HuH-7 (cell line): Measurements from ENCODE around the gene C1orf167.

Source experiments
- DNase-seq: peaks from one replicate; pipeline ENCODE4 v3.0.0; 2011; ENCODE audit warnings: low spot score

Gene C1orf167

DNA sequence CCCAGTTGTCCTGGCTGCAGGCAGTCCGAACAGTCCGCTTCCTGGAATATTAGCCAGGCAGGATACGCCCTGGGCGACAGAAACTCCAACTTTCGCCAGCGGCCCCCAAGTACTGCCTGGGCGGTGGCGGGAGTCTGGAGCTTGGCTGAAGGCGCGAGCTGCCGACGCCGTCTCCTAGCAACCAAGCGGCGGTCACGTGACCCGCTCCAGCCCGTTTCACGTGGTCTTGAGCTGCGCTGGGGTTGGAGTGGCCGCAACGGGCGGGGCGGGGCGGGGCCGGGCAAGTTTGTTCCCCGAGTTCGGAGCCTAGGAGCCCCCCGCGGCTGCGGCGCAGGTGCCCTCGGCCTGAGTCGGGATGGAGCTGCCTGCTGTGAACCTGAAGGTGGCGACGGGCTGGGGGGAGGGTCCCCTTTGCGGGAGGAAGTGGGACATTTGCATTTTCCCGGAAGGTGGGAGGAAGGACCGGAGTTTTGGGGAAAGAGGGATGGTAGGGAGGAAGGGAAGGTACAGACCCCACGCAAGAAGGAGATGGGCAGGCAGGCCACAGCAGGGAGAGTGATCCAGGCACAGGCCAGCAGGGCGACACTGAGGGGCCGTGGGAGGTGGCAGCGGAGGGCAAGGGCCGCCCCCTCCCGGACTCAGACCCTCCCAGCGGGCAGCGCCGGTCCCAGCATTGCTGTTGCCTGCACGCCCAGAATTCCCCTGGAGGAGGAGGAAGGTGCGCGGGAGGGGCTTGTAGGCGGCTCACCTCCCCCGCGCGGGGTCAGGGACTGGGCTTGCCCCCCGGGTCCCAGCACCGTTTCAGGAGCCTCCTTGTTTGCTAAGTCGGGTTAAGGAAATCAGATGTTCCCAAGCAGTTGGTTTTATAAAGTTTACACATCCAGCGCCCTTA lies 25.9 kb upstream of the C1orf167 start, which contains the start of gene AGTRAP:
TSS of gene AGTRAP (plus strand) at position 283 of the 892 bp plus-strand sequence. CDS start at position 356, 73 bp downstream.
- peak; percentile 92 for DNase-seq

DNA sequence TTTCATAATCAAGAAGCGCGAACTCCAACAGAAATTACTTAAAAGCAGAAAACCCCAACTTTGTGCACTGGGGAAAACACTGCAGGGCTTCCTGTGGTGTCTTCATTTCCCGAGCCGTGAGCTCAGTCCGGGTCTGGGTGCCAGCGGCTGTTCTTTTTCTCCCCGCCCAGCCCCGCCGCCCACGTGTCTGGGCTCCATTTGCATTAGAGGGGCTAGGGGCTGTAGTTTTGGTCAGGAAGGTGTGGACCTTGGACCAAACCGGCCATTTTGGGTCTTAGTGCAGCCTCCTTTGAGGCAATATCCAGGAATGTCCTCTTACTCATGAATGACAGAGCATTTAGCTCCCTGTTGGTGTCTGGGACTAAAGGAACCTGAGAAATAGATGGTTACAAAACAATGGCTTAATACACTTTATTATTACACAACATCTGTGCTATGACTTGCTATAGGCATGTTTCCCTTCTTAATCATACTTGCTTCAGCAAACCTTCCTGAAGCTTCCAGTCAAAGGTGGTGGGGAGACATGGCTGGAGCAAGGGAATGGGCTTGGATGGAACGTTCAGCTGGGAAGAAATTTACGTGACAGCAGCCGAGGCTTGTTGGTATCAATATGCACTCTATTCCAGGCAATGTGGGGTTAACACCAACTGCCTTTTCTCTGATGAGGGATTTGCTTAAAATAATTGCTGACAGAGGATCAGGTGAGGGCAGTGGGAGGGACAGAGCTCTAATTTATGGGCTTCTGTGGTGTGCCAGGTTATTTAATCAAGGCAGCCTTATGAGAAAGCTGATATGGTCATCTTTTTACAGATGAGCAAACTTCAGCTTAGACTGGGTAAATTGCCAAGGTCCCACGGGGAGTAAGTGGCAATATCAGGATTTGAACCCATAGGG lies 25.0 kb upstream of the C1orf167 start:
- DNase-seq = peak; percentile 47

DNA sequence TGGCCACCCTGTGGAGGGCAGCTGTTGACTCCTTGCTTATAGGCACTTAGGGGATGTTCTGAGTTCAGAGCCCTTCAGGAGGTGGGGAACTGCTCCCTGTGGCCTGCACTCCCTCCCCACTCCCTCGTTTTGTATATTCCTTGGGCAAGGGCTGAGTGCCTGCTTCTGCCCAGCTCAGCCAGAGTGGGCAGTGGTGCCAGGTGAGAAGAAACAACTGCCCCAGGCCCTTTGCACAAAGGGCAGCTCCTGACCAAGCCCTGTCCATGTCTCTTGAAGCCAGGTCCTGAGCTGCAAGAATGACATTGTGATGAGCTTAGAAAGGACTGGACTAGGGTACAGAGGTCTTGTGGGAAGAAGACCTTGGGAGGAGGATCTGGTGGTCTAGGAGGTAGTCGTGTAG lies 23.9 kb upstream of the C1orf167 start:
- no peak for DNase-seq

DNA sequence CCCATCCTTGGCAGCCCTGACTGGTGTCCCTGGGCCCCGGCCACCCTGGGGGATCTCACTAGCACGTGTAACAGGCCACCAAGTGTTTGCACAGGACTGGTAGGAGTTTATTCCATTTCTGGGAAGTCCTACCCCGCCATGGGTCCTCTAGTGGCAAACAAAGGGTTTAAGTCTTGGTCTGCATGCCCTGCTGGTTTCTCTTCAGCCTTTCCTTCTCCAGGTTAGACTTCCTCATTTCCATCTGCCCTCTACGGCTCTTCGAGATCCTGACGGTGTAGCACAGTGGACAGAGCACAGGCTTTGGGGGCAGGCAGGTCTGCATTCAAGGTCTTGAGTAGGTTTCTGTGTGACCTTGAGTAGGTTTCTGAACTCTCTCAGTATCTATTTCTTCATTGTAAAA lies 23.2 kb upstream of the C1orf167 start:
- DNase-seq = no peak

DNA sequence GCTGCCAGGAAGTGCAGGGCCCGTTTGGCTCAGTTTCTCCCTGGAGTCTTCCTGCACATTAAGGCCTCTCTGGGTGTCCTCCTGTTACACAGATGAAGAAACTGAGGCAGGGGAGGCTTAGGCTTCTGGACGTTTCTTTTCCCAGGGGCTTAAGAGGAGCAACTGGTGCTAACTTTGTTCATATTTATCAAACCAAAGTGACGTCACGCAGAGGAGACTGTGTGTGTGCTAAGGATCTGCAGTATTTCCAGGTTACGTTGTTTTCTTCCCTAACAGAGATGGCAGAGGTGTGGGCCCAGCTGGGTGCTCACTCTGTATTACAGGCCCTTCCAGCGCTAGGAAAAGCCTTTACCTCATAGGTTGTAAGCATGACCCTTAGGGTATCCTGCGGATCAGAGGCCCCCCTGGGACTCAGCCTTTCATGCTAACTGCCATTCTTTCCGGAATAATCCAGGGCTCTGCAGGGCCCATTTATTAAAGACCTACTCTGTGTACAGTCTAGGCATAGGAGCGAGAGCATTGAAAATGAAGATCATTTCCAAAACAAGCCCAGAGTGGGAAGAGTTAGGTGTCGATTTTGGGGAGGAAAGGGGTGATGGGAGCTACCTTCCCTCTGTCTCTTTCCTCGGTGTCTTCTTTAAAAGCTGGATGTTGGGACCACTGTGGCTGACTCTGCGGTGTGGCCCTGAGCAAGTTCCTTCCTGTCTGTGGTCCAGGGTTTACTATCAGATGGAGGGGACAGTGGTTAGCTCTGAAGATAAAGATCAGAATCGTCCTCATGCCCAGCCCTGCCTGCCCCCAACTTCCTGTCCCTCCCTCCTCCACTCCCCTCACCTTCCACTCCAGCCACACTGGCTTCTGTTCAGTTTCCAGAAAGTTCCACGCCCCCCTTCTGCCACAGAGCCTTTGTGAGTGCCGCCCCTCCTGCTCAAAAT lies 21.5 kb upstream of the C1orf167 start:
- DNase-seq = no peak

DNA sequence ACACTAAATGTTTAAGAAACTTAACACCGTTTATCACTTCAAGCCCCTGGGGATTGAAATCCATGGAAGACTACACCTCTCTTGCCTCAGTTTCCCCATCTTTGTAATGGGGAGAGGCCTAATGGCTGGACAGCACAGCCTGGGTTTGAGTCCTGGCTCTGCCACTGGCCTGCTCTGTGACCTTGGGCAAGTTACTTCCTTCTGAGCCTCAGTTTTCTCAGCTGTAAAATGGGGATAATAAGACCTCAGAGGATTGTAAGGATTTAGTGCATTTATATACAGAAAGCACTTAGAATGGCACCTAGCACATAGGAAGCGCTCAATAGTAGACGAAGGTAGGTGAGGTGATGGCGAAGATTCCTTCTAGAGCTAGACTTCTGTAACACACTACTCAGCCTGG lies 20.5 kb upstream of the C1orf167 start:
- DNase-seq = no peak

DNA sequence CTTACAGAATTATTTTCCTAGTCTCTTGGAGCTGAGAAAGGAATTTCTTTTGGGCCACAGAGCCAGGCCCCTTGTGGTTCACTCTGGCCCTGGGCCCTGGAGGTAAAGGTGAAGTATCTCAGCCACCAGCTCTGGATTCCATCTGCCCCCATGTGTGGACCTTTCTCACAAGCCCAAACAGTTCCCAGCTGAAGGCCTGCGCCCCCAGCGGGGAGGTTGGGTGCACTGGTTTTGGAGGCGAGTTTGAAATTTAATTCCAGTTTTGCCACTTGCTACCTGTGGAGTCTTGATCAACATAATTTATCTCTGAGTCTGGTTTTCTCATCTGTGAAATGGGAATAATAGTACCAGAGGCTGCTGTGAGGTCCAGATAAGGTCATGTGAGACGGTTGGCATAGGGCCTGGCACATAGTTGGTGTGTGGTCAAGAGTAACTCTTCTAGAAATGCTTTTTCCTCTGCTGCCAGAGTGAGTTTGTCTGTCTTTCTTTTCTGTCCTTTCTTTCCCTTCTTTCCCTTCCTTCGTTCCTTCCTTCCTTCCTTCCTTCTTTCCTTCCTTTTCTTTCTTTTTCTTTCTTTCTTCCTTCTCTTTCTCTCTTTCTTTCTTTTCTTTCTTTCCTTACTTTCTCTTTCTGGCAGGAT lies 20.0 kb upstream of the C1orf167 start:
- no peak for DNase-seq

DNA sequence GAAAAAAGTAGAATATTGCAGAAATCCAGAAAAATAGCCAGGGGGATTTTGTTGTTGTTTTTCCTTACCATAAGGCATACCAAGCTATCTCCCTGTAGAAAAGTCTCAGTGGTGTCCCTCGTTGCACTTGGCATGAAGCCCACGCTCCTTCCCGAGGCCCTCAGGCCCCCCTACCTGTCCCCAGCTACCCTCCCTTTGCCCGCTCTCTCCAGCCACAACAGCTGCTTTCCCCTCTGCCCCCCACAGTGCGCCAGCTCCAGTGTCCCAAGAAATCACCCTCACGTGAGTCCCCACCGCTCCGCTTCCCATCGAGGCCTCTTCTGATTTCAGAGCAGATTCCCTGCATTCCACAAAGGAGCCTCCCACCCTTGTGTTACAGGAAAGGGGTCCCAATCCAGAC lies 17.7 kb upstream of the C1orf167 start:
- DNase-seq = no peak

DNA sequence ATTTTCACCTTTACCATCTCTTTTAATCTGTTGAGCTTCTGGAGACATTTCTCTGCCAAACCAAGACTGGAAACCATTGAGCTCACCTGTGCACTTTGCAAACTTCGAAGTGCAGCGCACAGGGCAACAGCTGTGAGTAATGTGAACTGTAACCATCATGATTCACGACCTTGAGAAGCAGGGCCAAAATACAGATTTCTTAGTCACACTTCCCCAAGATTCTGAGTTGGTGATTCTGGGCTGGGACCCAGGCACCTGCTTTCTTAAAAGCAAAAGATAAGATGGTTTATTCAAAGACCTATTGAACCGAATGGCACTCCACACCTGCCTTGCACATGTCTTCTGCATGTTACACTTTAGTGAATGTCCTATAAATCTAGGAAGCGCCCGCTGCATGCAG lies 15.9 kb upstream of the C1orf167 start:
- no peak for DNase-seq

DNA sequence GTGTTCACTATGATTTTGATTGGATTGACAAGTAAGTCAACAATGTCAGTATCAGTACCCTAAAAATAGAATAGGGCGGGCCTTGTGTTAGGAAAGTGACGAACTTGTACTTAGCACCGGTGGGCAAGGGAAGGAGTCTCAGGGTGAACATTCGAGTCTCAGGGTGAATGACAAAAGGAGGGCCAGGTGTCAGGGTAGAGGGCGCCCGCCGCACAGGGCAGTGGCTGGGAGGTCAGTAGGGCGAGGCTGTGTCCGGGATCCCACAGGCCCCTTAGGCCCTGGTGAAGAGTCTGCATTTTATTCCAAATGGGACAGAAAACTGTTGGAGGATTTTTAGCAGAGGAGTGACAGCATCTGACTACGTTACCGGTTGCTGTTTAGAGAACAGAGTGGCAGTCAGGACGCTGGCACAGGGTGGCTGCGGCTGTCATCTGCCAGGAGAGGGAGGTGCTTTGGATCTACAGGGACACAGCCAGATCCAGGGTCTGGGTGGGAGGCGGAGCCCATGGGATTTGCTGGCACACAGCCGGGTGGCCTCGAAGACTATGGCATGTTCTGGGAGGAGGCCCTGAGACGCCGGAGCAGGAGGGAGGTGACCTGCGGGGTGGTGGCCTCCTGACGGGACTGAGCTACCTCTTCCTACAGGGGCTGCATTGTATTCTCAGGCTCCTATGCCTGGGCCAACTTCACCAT lies 15.1 kb upstream of the C1orf167 start:
- DNase-seq = no peak

DNA sequence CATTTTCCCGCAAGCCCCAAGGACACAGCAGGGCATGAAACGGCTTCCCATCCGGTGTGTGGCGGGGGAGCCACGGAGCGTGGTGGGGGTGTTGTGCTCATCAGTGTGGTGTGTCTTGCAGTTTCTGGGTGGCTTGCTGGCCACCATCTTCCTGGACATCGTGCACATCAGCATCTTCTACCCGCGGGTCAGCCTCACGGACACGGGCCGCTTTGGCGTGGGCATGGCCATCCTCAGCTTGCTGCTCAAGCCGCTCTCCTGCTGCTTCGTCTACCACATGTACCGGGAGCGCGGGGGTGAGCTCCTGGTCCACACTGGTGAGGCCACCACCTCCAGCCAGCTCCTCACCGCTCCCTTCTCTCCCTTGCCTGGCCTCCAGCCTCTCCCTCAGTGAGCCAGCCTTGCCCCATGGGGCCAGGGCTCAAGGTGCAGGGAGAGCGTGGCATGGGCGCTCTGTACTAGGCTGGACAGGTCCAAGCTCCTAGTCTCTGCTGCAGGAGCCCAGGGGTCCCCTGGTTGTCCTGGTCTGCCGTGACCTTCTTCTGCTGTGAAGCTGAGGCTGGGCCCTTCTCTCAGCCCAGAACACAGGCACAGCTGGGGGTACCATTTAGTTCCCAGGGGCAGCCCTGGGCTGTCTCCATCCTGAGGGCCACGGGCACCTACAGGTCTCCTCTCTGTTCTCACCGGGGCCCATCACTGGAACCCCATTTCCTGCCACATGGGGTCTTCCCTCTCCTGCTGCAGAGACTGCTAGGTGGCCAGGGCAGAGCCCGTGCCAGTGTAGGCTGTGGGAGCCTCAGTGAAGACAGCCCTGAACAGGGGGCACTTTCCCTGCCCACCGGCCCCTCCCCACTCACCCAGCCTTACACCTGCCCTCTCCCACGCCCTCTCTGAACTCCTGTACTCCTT lies 13.4 kb upstream of the C1orf167 start:
- no peak for DNase-seq

DNA sequence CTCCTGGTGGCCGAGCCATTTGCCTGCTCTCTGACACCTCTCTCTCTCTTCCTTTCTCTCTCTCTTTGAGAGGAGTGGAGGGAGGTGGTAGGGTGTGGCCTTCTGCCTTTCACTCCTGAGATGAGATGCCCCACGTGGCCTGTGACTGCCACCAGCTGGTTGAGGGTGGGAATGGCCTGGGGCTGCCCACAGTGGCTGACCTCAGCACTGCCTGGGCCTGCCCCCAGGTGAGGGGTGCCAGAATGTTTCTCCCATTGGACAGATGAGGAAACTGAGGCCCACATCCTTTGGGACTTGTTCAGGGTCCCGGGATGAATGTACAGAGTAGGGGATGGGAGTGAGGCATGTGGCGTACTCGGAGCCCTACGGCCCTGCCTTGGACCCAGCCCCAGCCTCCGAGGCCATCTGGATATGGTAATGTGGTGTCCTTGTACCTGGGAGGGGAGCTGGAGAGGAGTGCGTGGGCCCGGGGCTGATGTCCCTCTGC lies 12.7 kb upstream of the C1orf167 start:
- peak; percentile 45 for DNase-seq

DNA sequence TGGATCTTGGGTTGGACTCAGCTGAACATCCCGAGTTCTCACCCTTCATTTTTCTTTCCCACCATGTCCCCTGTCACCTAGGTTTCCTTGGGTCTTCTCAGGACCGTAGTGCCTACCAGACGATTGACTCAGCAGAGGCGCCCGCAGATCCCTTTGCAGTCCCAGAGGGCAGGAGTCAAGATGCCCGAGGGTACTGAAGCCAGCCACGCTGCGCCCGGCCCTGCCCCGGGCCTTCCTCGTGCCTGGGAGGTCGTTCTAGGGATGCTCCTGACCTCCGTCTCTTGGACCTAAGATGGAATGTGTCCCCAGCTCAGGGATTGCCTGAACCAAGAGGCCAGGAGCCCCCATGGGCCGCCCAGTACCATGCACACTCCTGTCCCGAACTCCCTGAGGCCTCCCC lies 12.0 kb upstream of the C1orf167 start:
- DNase-seq = no peak

DNA sequence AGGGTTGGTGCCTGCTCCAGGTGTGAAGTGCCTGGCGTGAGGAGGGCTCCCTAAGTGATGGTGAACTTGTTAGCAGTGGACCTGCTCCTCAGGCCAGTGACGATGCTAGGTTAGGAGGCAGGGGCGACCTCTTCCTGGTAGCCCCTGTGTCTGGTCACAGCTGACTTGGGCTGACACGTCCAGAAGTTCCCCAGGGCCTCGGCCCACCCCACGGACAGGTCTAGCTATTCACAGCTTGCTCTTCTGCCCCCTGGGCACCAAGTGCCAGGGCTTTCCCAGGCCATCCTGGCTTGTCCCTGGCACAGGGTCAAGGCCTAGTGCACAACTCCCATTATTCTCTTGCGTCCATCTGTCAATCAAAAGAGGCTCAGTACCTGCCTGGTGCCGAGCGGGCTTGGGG lies 10.9 kb upstream of the C1orf167 start:
- DNase-seq = no peak

DNA sequence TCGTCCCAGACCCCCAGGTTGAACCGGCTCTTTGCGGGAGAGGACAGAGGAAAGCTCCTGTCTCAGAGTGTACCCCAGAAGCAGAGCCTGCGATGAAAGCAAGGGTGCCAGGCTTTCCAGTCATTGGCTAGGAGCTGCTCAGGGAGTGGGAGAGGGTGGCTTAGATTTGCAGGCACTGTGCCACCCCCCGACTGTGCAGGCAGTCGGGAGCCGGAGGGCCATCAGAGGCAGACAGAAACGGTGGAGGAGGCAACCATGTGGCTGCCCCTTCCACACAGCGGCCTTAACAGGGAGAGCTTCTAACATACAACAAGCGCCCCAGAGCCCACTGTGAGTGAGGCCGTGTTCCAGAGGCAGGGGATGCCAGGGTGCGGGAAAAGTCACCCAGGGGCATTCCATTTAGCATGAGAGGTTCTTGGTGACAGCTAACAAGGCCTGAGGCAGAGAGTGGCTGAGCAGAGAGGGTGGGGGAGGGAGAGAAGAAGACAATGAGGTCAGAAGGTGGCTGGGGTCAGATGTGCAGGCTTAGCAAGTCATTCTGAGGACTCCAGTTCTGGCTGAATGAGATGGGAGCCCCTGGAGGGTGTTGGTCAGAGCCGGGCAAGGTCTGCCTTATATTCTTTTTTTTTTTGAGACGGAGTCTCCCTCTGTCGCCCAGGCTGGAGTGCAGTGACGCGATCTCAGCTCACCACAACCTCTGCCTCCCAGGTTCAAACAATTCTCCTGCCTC lies 9.5 kb upstream of the C1orf167 start:
- DNase-seq = no peak

DNA sequence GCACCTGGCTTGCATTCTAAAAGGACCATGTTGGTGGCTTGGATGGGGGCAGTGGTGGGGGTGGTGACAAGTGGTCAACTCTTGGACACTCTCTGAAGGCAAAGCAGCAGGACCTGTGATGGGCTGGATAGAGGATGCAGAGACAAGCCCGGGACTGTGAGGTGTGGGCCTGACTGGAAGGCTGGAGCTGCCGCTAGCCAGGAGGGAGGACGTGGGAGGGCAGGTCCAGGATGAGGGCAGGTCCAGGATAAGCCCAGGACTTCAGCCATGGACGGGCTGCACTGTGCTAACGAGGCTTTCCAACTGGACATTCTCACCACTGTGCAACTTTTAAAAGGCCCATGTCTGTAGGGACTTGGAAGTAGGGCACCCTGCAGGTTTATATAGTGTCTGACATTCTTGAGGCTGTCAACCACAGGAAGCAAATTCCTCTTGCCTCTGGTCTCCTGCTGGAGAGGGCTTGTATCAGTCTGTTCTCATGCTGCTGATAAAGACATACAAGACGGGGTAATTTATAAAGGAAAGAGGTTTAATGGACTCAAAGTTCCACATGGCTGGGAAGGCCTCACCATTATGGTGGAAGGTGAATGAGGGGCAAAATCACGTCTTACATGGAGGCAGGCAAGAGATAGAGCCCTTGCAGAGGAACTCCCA lies 8.3 kb upstream of the C1orf167 start:
- no peak for DNase-seq

DNA sequence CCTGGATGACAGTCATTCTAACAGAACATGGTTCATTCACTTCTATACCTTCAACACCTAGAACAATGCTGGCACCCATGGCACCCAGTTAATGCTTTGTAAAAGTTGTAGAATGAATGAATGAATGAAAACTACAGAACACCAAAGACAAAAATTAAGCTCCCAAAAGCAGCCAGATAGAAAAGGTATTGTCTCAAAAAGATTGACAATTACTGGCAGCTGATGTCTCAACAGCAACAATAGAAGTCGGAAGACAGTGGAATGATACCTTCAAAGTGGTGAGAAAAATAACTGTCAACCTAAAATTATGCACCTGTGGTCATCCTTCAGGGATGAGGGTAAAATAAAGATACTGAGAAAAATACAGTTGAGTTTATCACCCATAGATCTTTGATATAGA lies 4.9 kb upstream of the C1orf167 start:
- no peak for DNase-seq

DNA sequence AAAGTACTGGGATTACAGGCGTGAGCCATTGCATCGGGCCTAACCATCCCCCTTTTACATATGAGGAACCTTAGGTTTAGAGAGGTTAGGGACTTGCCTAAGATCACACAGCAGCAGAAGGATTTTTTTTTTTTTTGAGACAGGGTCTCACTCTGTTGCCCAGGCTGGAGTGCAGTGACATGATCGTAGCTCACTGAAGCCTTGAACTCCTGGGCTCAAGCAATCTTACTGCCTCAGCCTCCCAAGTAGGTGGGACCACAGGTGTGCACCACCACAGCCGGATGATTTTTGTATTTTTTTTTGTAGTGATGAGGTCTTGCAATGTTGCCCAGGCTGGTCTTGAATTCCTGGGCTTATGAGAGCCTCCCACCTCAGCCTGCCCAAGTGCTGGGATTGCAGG lies 2.2 kb upstream of the C1orf167 start:
- no peak for DNase-seq
